Adrenal gland (tissue), 5 donors: ENCODE results near the gene PRDM16.

Experiments
- CTCF ChIP-seq, 6 experiments: fragments of 450-650 bp in 4 of 6; fragments of 200-600 bp in 2 of 6; sonication (generic) in 1 of 6; IDR thresholded peaks; 1 replicate in 5 of 6; 2 replicates in 1 of 6; pipeline versions ENCODE4 v1.5.1 to v1.8.0; 2016 to 2021; ENCODE audit warnings: antibody characterized with exemption in 6 of 6, mild to moderate bottlenecking in 2 of 6, moderate library complexity in 1 of 6
- POLR2A ChIP-seq, 2 donors: fragments of 450-650 bp; IDR thresholded peaks; one replicate each; pipeline ENCODE4 v1.6.1; 2017; ENCODE audit warnings: antibody characterized with exemption in 2 of 2, mild to moderate bottlenecking in 2 of 2, moderate library complexity in 1 of 2
- donor health status: DM: no; HTN: no; CAD: no.

- no peak for TF ChIP-seq CTCF (IDR thresholded peaks at IDR 0.05)
- no peak for TF ChIP-seq POLR2A (IDR thresholded peaks at IDR 0.05)
These were observed 66.9 kb downstream of the PRDM16 start for GRCh38 chr1:3135744-3136455.
